ENCODE data around the gene LRRC74A. TPM values are rescaled to one million over a fixed set of nuclear protein-coding genes. Genes with fewer than 3 reads are reported as not detected.

The LRRC74A gene
- total and polyA plus RNA-seq, 2 of the 4 experiments (the other 2 are of a cell fraction), result not detected

DNA sequence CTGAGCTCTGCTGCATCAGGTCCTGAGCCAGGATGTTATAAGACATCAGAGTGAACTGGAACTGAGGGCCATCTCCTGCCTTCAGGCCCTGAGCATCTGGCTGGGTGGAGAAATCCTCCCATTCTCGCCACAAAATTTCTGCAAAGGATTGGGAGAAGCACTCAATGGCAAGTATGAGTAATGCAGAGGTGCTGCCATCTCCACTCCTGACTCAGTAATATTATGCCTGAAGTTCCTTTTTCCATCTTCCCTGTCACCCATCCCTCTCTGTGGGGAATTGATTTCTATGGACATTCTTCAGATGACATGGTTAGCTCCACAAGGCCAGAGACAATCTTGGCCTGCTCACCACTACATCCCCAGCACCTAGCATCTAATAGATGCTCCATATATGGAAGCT lies 18.2 kb upstream of the LRRC74A start:
- Histone ChIP-seq H2AK9ac (replicated peaks; ENCODE audit: low read depth, low read length, poor library complexity) (no peak overlapping the region), H3K36me3 (ENCODE audit: control insufficient read depth, insufficient read depth, low read length) (peaks cover 15% of the 10 kb centered on the region), H3K4me3 (ENCODE audit: insufficient read depth, low read depth, low read length) (no peak overlapping the region), H3K4me2 (ENCODE audit: low read depth, low read length) (no peak overlapping the region), H2BK5ac (ENCODE audit: low read depth, low read length, poor library complexity, severe bottlenecking) (no peak overlapping the region), H3K4me1 (ENCODE audit: control insufficient read depth, insufficient read depth, low read length) (no peaks in the 10 kb centered on the region), H3K79me1 (ENCODE audit: low read depth in 1 of 2, low read length in 2 of 2) (0 out of 4 replicates have a peak, but pooled peaks cover 0 to 8% of the 10 kb centered on the region in 2 experiments), H3K27ac (ENCODE audit: insufficient read depth, low read length) (no peak overlapping the region), H4K91ac (ENCODE audit: insufficient read depth, low read depth, low read length) (no peak overlapping the region), H3K18ac (ENCODE audit: low read depth, low read length) (no peak overlapping the region), H3K9me3 (ENCODE audit: control insufficient read depth, insufficient read depth, low read length) (no peaks in the 10 kb centered on the region), H3K14ac (replicated peaks; ENCODE audit: low read depth, low read length) (no peak overlapping the region), H3K56ac (ENCODE audit: extremely low read depth, insufficient read depth, low read length) (no peak overlapping the region), H3K23ac (ENCODE audit: low read depth, low read length) (no peak overlapping the region), H3K4ac (ENCODE audit: low read depth, low read length) (no peak overlapping the region), H2AFZ (replicated peaks; ENCODE audit: low read length, poor library complexity) (no peak overlapping the region), H3K27me3 (ENCODE audit: control insufficient read depth, insufficient read depth, low read length) (no peaks in the 10 kb centered on the region), H2BK120ac (ENCODE audit: low read depth, low read length) (no peak overlapping the region), H3K9me1 (ENCODE audit: insufficient read depth, low read length) (peaks cover 4% of the 10 kb centered on the region; the same call in 1 of the 2 replicates), H4K5ac (ENCODE audit: low read depth, low read length) (no peak overlapping the region), H2AK5ac (ENCODE audit: low read depth, low read length) (no peak overlapping the region), H2BK20ac (ENCODE audit: low read depth, low read length) (no peak overlapping the region), H4K8ac (ENCODE audit: low read depth in 2 of 2, low read length in 2 of 2) (no peak overlapping the region), H3K9ac (ENCODE audit: low read depth, low read length) (no peak overlapping the region), H2BK15ac (ENCODE audit: low read depth, low read length) (no peak overlapping the region), H4K20me1 (ENCODE audit: insufficient read depth, low read length) (no peaks in the 10 kb centered on the region)
- TF ChIP-seq RFX5 (IDR thresholded peaks at IDR 0.05; ENCODE audit: low read depth, low read length) (no peak), POLR2A (IDR thresholded peaks at IDR 0.05; ENCODE audit: low read depth, low read length) (no peak), RCOR1 (IDR thresholded peaks at IDR 0.05; ENCODE audit: insufficient replicate concordance, low read length) (no peak)
- TF ChIP-seq, protein P1, sequence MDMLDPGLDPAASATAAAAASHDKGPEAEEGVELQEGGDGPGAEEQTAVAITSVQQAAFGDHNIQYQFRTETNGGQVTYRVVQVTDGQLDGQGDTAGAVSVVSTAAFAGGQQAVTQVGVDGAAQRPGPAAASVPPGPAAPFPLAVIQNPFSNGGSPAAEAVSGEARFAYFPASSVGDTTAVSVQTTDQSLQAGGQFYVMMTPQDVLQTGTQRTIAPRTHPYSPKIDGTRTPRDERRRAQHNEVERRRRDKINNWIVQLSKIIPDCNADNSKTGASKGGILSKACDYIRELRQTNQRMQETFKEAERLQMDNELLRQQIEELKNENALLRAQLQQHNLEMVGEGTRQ (IDR thresholded peaks at IDR 0.05; ENCODE audit: low read depth, low read length), result no peak
- TF ChIP-seq, protein P2, sequence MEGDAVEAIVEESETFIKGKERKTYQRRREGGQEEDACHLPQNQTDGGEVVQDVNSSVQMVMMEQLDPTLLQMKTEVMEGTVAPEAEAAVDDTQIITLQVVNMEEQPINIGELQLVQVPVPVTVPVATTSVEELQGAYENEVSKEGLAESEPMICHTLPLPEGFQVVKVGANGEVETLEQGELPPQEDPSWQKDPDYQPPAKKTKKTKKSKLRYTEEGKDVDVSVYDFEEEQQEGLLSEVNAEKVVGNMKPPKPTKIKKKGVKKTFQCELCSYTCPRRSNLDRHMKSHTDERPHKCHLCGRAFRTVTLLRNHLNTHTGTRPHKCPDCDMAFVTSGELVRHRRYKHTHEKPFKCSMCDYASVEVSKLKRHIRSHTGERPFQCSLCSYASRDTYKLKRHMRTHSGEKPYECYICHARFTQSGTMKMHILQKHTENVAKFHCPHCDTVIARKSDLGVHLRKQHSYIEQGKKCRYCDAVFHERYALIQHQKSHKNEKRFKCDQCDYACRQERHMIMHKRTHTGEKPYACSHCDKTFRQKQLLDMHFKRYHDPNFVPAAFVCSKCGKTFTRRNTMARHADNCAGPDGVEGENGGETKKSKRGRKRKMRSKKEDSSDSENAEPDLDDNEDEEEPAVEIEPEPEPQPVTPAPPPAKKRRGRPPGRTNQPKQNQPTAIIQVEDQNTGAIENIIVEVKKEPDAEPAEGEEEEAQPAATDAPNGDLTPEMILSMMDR (conservative IDR thresholded peaks at IDR 0.05; ENCODE audit: low read depth, low read length), result no peak
- intact Hi-C loops (cut with micrococcal nuclease), result no loop called here
- CTCF ChIA-PET, result no interaction called here
- POLR2A ChIA-PET (ENCODE audit: unreplicated experiment), result no interaction called here
- DNase-seq (no peak), ATAC-seq (ENCODE audit: low read depth) (no peak)
- BruUV-seq (replicated peaks), result no TSS peak
- no CpG with 5 or more reads among the region's 1 CpG for WGBS, 2 experiments (ENCODE audit: extremely low coverage in 2 of 2, insufficient read length in 1 of 2)
- dilution Hi-C loops (cut with HindIII; ENCODE audit: low sequenced_read_pairs, unreplicated experiment), result no loop called here
- in situ Hi-C loops (cut with MboI; ENCODE audit: low sequenced_read_pairs), result no loop called here

All from IMR-90 (cell line).